ENCODE results near the gene MGRN1. TPM values are rescaled to one million over a fixed set of nuclear protein-coding genes. Genes with fewer than 3 reads are reported as not detected.

Gene MGRN1
- total RNA-seq, 1 donor from 2014 or later, result 40.8 TPM

DNA sequence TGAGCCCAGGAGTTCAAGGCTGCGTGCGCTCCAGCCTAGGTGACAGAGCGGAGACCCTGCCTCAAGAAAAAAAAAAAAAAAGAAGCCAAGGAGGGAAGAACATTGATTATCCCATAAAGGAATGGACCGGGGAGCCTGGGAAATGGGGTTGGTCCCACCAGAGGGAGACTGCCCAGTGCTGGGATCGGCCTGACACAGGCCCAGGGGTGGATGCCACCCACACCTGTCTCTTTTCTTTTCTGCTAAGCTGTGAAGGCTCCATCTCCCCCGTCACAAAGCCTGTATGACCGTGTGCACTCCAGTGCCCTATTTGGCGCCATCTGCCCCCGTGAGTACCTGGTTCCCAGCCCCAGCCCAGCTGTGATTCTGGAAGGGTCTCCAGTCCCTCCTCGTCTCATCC lies 25.6 kb upstream of the MGRN1 start:
- H3K27me3 ChIP-seq, result no peaks in the 10 kb centered on the region
- TF ChIP-seq POLR2AphosphoS5 (IDR thresholded peaks at IDR 0.05; ENCODE audit: insufficient read depth in 1 of 2, low read depth in 1 of 2), result no peak
- no peak for TF ChIP-seq POLR2A (IDR thresholded peaks at IDR 0.05)
- TF ChIP-seq, protein P1, sequence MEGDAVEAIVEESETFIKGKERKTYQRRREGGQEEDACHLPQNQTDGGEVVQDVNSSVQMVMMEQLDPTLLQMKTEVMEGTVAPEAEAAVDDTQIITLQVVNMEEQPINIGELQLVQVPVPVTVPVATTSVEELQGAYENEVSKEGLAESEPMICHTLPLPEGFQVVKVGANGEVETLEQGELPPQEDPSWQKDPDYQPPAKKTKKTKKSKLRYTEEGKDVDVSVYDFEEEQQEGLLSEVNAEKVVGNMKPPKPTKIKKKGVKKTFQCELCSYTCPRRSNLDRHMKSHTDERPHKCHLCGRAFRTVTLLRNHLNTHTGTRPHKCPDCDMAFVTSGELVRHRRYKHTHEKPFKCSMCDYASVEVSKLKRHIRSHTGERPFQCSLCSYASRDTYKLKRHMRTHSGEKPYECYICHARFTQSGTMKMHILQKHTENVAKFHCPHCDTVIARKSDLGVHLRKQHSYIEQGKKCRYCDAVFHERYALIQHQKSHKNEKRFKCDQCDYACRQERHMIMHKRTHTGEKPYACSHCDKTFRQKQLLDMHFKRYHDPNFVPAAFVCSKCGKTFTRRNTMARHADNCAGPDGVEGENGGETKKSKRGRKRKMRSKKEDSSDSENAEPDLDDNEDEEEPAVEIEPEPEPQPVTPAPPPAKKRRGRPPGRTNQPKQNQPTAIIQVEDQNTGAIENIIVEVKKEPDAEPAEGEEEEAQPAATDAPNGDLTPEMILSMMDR (IDR thresholded peaks at IDR 0.05), result no peak
- H3K4me1 ChIP-seq, result peaks cover 20% of the 10 kb centered on the region
- DNase-seq (ENCODE audit: extremely low spot score in 2 of 2), result no peak
- H3K4me3 ChIP-seq, result no peak overlapping the region
- no peaks in the 10 kb centered on the region for H3K9me3 ChIP-seq
- H3K27ac ChIP-seq, result no peak overlapping the region
- intact Hi-C loops (cut with DNase I), result no loop called here
- H3K36me3 ChIP-seq, result no peaks in the 10 kb centered on the region

DNA sequence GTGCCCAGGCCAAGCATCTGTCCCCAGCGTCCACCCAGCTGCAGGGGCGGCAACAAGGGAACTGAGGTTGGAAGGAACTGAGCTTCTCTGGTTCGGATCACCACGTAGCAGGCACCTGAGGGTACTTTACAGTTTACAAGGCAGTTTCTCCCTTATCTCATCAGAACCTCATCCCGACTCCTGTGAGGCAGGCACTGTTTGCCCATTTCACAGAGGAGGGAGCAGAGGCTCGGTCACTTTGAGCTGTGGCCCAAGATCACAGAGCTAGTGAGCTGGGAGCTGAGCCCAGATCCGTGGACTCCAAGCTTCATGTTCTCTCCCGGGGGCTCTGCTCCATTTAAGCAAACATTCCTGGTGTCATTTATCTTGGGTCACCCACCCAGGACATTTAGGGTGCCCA lies 25.1 kb upstream of the MGRN1 start:
- Histone ChIP-seq H3K27me3 (no peaks in the 10 kb centered on the region), H3K9me3 (no peaks in the 10 kb centered on the region), H3K4me1 (peaks cover 20% of the 10 kb centered on the region), H3K4me3 (no peak overlapping the region), H3K36me3 (no peaks in the 10 kb centered on the region), H3K27ac (no peak overlapping the region)
- intact Hi-C loops (cut with DNase I), result no loop called here
- no peak for TF ChIP-seq POLR2A (IDR thresholded peaks at IDR 0.05)
- no peak for TF ChIP-seq POLR2AphosphoS5 (IDR thresholded peaks at IDR 0.05; ENCODE audit: insufficient read depth in 1 of 2, low read depth in 1 of 2)
- TF ChIP-seq, protein P1 (IDR thresholded peaks at IDR 0.05), result no peak
- DNase-seq (ENCODE audit: extremely low spot score in 2 of 2), result no peak

DNA sequence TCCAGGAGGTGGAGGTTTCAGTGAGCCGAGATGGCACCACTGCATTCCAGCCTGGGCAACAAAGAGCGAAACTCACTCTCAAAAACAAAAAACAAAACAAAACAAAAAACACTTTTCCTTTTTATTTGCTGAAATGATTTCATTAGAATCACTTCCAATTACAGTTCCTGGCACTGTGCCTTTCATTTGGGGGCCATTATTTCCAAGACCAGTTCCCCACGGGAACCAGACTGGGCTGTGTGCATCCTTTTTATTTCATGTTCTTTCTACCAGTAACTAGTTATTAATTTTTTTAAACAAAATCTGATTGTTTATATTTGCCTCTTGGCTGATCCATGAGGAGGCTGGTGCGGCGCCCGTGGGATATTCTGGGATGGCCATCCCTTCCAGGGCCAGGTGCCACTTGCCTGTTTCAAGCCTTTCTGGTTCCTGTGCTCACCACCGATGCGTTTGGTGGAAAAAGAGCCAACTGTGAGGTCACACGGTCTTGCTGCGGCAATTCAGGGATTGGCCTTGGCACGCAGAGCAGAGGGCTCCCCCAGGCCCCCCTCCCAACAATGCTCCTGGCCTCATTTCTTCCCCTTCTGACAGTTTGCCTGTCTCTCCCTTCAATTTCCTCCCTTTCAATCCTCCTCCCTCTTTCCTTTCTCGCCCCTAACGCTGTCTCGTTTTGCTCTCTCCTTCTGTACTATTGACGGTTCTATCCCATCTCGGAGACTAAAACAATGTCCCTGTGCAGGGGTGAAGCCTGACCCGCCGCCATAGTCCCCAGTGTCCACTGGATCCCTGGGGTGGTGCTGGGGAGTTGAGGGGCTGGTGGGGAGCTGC lies 23.4 kb upstream of the MGRN1 start:
- no peak overlapping the region for H3K27ac ChIP-seq
- H3K27me3 ChIP-seq, result no peaks in the 10 kb centered on the region
- intact Hi-C loops (cut with DNase I), result no loop called here
- no peaks in the 10 kb centered on the region for H3K9me3 ChIP-seq
- no peak overlapping the region for H3K4me3 ChIP-seq
- no peak for DNase-seq (ENCODE audit: extremely low spot score in 2 of 2)
- H3K36me3 ChIP-seq, result no peaks in the 10 kb centered on the region
- H3K4me1 ChIP-seq, result peaks cover 20% of the 10 kb centered on the region
- no peak for TF ChIP-seq POLR2A (IDR thresholded peaks at IDR 0.05)
- no peak for TF ChIP-seq POLR2AphosphoS5 (IDR thresholded peaks at IDR 0.05; ENCODE audit: insufficient read depth in 1 of 2, low read depth in 1 of 2)
- TF ChIP-seq, protein P1 (IDR thresholded peaks at IDR 0.05), result no peak

DNA sequence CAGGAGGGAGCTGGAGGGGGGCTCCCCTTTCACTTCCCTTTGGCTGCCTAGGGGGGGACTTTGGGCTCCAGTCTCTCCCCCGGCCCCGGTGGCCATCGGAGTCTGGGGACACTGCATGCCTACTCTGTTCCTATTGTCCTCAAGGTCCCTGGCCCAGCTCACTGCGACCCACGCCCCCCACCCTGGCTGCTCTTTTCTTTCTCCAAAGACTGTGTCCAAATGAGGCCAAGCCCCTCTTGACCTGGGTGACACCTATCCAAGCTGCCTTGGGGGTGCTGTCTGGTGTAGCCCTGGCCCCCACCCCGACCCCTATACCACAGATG lies 22.8 kb upstream of the MGRN1 start:
- TF ChIP-seq POLR2A (IDR thresholded peaks at IDR 0.05), result no peak
- TF ChIP-seq POLR2AphosphoS5 (IDR thresholded peaks at IDR 0.05; ENCODE audit: insufficient read depth in 1 of 2, low read depth in 1 of 2), result no peak
- TF ChIP-seq, protein P1 (IDR thresholded peaks at IDR 0.05), result no peak
- no peak overlapping the region for H3K27ac ChIP-seq

DNA sequence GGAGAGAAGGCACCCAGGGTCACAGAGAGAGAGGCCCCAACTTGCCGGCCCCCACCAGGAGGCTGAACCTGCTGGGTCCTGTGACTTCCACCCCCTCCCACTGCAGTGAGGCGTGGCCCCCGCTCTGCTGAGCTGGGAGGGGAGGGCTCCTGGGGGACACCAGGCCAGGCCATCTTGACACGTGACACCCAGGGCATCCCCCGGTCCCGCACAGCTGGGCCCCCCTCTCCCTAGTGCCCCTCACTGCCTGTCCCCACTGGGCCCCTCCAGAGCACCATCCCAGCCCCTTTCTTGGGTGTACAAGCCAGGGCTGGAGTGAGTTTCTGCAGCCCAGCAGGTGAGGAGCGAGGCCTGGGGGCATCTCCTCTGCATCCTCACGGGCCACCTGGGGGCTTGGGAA lies 22.3 kb upstream of the MGRN1 start:
- Histone ChIP-seq H3K27ac (no peak overlapping the region), H3K4me3 (no peak overlapping the region), H3K4me1 (peaks cover 20% of the 10 kb centered on the region), H3K9me3 (no peaks in the 10 kb centered on the region), H3K27me3 (no peaks in the 10 kb centered on the region), H3K36me3 (peaks cover 0 to 3% of the 10 kb centered on the region in 2 donors)
- intact Hi-C loops (cut with DNase I), result no loop called here
- no peak for DNase-seq (ENCODE audit: extremely low spot score in 2 of 2)
- TF ChIP-seq POLR2A (IDR thresholded peaks at IDR 0.05), result no peak

More for the DNA sequence above, 22.8 kb upstream of the MGRN1 start:
- H3K27me3 ChIP-seq, result no peaks in the 10 kb centered on the region
- intact Hi-C loops (cut with DNase I), result no loop called here
- H3K4me3 ChIP-seq, result no peak overlapping the region
- no peaks in the 10 kb centered on the region for H3K9me3 ChIP-seq
- H3K36me3 ChIP-seq, result no peaks in the 10 kb centered on the region
- peaks cover 20% of the 10 kb centered on the region for H3K4me1 ChIP-seq
- DNase-seq (ENCODE audit: extremely low spot score in 2 of 2), result no peak
